GM12878 (cell line): ENCODE results near the gene EFCAB11. TPM values are rescaled to one million over a fixed set of nuclear protein-coding genes. Genes with fewer than 3 reads are reported as not detected.

Source experiments
- ATAC-seq: fragments of 200-7000 bp; cut with Tn5 transposase; 3 replicates; pipeline ENCODE4 v1.9.1; 2020; ENCODE audit warnings: mild to moderate bottlenecking, moderate library complexity
- BruUV-seq: library from RNA; stranded (reverse); fragments of 400-500 nt; replicated peaks from 2 replicates; lab custom pipeline; 2021; lab: Mats Ljungman, UMichigan
- CTCF ChIA-PET: fragments of 300-600 bp; sonication (Branson Sonifier 250); formaldehyde crosslinking; extraction: SDS; loops from one replicate; lab custom pipeline; 2021; ENCODE audit warnings: inconsistent platforms; lab: Yijun Ruan, JAX
- POLR2A ChIA-PET: fragments of 350-600 bp; formaldehyde crosslinking; extraction: SDS; loops from one replicate; lab custom pipeline; 2021; ENCODE audit warnings: inconsistent platforms; lab: Charles Lee
- RAD21 ChIA-PET: fragments of 300-600 bp; sonication (Branson Sonifier 250); formaldehyde crosslinking; loops from one replicate; lab custom pipeline; 2023; ENCODE audit warnings: antibody characterized with exemption; ENCODE audit not compliant: unreplicated experiment; lab: Charles Lee
- SMC1A ChIA-PET: fragments of 300-600 bp; sonication (Branson Sonifier 250); formaldehyde crosslinking; loops from one replicate; lab custom pipeline; 2023; ENCODE audit not compliant: unreplicated experiment, uncharacterized antibody; lab: Charles Lee
- DNase-seq: peaks from one replicate; pipeline ENCODE4 v3.0.0-alpha.2; 2011; ENCODE audit warnings: low read depth, low spot score
- FAIRE-seq: peaks from 3 replicates; lab custom pipeline; 2011; peaks lifted over from hg19 to GRCh38; lab: Jason Lieb, UNC
- H2AFZ ChIP-seq: 2 replicates; pipeline ENCODE4 v1.6.0; 2011; ENCODE audit warnings: low read depth, low read length, control low read depth; ENCODE audit not compliant: control insufficient read depth
- H3K27ac ChIP-seq: 2 replicates; pipeline ENCODE4 v1.5.1; 2011; ENCODE audit warnings: control low read depth; ENCODE audit not compliant: control insufficient read depth, insufficient read depth
- H3K27me3 ChIP-seq, 2 experiments: replicated peaks in 1 of 2; 2 replicates each; pipeline versions ENCODE4 v1.6.0 to v1.6.1; 2011; ENCODE audit warnings: low read length in 1 of 2; ENCODE audit not compliant: control insufficient read depth in 2 of 2, insufficient read depth in 2 of 2
- H3K36me3 ChIP-seq, 2 experiments: 2 replicates each; pipeline ENCODE4 v1.5.1; 2011; ENCODE audit warnings: low read length in 1 of 2; ENCODE audit not compliant: control insufficient read depth in 2 of 2, insufficient read depth in 2 of 2
- H3K4me1 ChIP-seq: 2 replicates; pipeline ENCODE4 v1.6.1; 2011; ENCODE audit warnings: mild to moderate bottlenecking, low read length, moderate library complexity, mixed read lengths; ENCODE audit not compliant: control insufficient read depth, insufficient read depth
- H3K4me2 ChIP-seq: 2 replicates; pipeline ENCODE4 v1.6.0; 2011; ENCODE audit warnings: control low read depth; ENCODE audit not compliant: control insufficient read depth, insufficient read depth
- H3K4me3 ChIP-seq: fragments of 200-600 bp; sonication (generic); 2 replicates; pipeline ENCODE4 v1.5.1; 2016
- H3K79me2 ChIP-seq: 2 replicates; pipeline ENCODE4 v1.6.0; 2011; ENCODE audit warnings: low read length; ENCODE audit not compliant: control insufficient read depth, insufficient read depth
- H3K9ac ChIP-seq: 2 replicates; pipeline ENCODE4 v1.8.0; 2011; ENCODE audit warnings: low read length, control low read depth, mixed read lengths; ENCODE audit not compliant: control insufficient read depth, insufficient read depth
- H3K9me3 ChIP-seq: replicated peaks from 3 replicates; pipeline ENCODE4 v1.5.1; 2011; ENCODE audit warnings: mild to moderate bottlenecking, low read length; ENCODE audit not compliant: control insufficient read depth, insufficient read depth
- H4K20me1 ChIP-seq: 2 replicates; pipeline ENCODE4 v1.6.0; 2011; ENCODE audit not compliant: control insufficient read depth, insufficient read depth
- BCL11A ChIP-seq: IDR thresholded peaks from 2 replicates; pipeline ENCODE4 v1.6.1; 2011; ENCODE audit warnings: low read depth, low read length
- EZH2 ChIP-seq: IDR thresholded peaks from 2 replicates; pipeline ENCODE4 v1.6.1; 2012; ENCODE audit warnings: low read depth, mild to moderate bottlenecking, control low read depth, inconsistent platforms, low read length, borderline replicate concordance; ENCODE audit not compliant: control insufficient read depth
- FOS ChIP-seq: IDR thresholded peaks from 3 replicates; pipeline ENCODE4 v1.6.1; 2011; ENCODE audit warnings: borderline replicate concordance; ENCODE audit not compliant: insufficient read length; ENCODE audit errors: extremely low read depth
- HDAC2 ChIP-seq: fragments of 200-600 bp; sonication (generic); IDR thresholded peaks from 2 replicates; pipeline ENCODE4 v1.6.1; 2017
- KDM1A ChIP-seq: fragments of 200-600 bp; sonication (generic); IDR thresholded peaks from 2 replicates; pipeline ENCODE4 v1.6.1; 2016; ENCODE audit warnings: borderline replicate concordance
- MYB ChIP-seq: fragments of 150-350 bp; IDR thresholded peaks from 2 replicates; pipeline ENCODE4 v1.6.1; 2014; ENCODE audit warnings: mild to moderate bottlenecking, low read depth, low read length, borderline replicate concordance
- RELB ChIP-seq: fragments of 450-650 bp; IDR thresholded peaks from 2 replicates; pipeline ENCODE4 v1.6.1; 2017; ENCODE audit warnings: low read depth, mild to moderate bottlenecking, moderate library complexity
- SIX5 ChIP-seq: IDR thresholded peaks from 2 replicates; pipeline ENCODE4 v1.6.1; 2011; ENCODE audit warnings: mild to moderate bottlenecking, low read depth, low read length, moderate library complexity; ENCODE audit not compliant: severe bottlenecking
- SMARCA5 ChIP-seq: fragments of 450-650 bp; IDR thresholded peaks from 2 replicates; pipeline ENCODE4 v1.6.1; 2017; ENCODE audit warnings: mild to moderate bottlenecking
- SMC3 ChIP-seq: IDR thresholded peaks from 2 replicates; pipeline ENCODE4 v1.6.1; 2011; ENCODE audit warnings: low read length, improper control_type of control experiment, borderline replicate concordance
- SPI1 ChIP-seq: IDR thresholded peaks from 2 replicates; pipeline ENCODE4 v1.6.1; 2011; ENCODE audit warnings: low read depth, mild to moderate bottlenecking, low read length, moderate library complexity, borderline replicate concordance; ENCODE audit not compliant: insufficient read depth
- SUPT20H ChIP-seq: IDR thresholded peaks from 2 replicates; pipeline ENCODE4 v1.6.1; 2011; ENCODE audit warnings: low read depth, mild to moderate bottlenecking, low read length, moderate library complexity, borderline replicate concordance; ENCODE audit not compliant: control insufficient read depth
- TCF3 ChIP-seq: IDR thresholded peaks from 2 replicates; pipeline ENCODE4 v1.6.1; 2012; ENCODE audit warnings: low read depth, mild to moderate bottlenecking, low read length, borderline replicate concordance; ENCODE audit not compliant: insufficient read depth
- ZBED1 ChIP-seq: IDR thresholded peaks from 2 replicates; pipeline ENCODE4 v1.6.1; 2016; ENCODE audit warnings: borderline replicate concordance
- ZNF24 ChIP-seq: fragments of 450-650 bp; IDR thresholded peaks from 2 replicates; pipeline ENCODE4 v1.6.1; 2017; ENCODE audit warnings: antibody characterized with exemption, mild to moderate bottlenecking
- WGBS: methylation state at CpG from one replicate; pipeline ENCODE4 v1.1.6; 2016; ENCODE audit warnings: low lambda C conversion rate; ENCODE audit not compliant: insufficient replicate concordance, insufficient coverage; ENCODE audit errors: missing lambda C conversion rate; 5-methylcytosine and 5-hydroxymethylcytosine counted together
- in situ Hi-C: fragments of 300-500 bp; cut with MboI; formaldehyde crosslinking; loops from 9 replicates; pipeline ENCODE4 v1.14.3; 2018; ENCODE audit warnings: mixed read lengths
- intact Hi-C: fragments of 100-400 bp; cut with micrococcal nuclease; formaldehyde crosslinking; loops from one replicate; pipeline ENCODE4 v1.14.2; 2022; ENCODE audit not compliant: unreplicated experiment
- polyA plus RNA-seq, 11 experiments: library from polyadenylated mRNA; depleted of rRNA in 4 of 11; unstranded in 6 of 11; stranded (reverse) in 5 of 11; fragments of >200 nt; fragmentation: Nextera tagmentation in 4 of 11; fragmentation: Illumina TruSeq in 1 of 11; extraction: Ambion mirVana in 4 of 11; extraction: Trizol in 1 of 11; gene quantifications; 1 replicate in 1 of 11; 2 replicates in 10 of 11; pipeline versions ENCODE4 v1.2.1 to v1.2.3, GENCODE V29; 2011 to 2016; ENCODE audit warnings: inconsistent platforms in 2 of 11, missing spikeins in 2 of 11, low read depth in 1 of 11
- total RNA-seq, 4 experiments: library from RNA; depleted of rRNA in 3 of 4; stranded (reverse); fragments of >200 nt in 3 of 4; fragmentation: Illumina TruSeq in 1 of 4; extraction: Trizol in 1 of 4; gene quantifications; 2 replicates each; pipeline versions ENCODE4 v1.2.1 to v1.2.3, GENCODE V29; 2013 to 2021

The EFCAB11 gene
- total and polyA plus RNA-seq, 10 of the 15 experiments (the other 5 are each of a cell fraction or from before 2014, with no cell fraction given), result 8.6 to 37.4 (median 18.0) TPM

GRCh38 chr14:89870316-89870715, 84.2 kb downstream of the EFCAB11 start:
- H3K9me3 ChIP-seq, result peaks cover 4% of the 10 kb centered on the region; the same call in 2 of the 3 replicates
- no peak overlapping the region for H3K27ac ChIP-seq
- in situ Hi-C loops (no loop called here), intact Hi-C loops (no loop called here)
- WGBS, result 55% methylated on average over 2 of the region's 2 CpGs
- H3K79me2 ChIP-seq, result no peaks in the 10 kb centered on the region
- no peaks in the 10 kb centered on the region for H3K36me3 ChIP-seq
- ATAC-seq (no peak), FAIRE-seq (no peak), DNase-seq (no peak)
- RAD21 ChIA-PET, result no interaction called here
- TF ChIP-seq RELB (no peak), BCL11A (no peak), SMARCA5 (no peak)
- POLR2A ChIA-PET, result no interaction called here
- H3K4me2 ChIP-seq, result no peak overlapping the region
- CTCF ChIA-PET, result interaction anchor here (0.7 kb wide), 1 partner anchor 18 kb away, joined by 4 read pairs; no protein-coding TSS in a partner anchor
- H4K20me1 ChIP-seq, result no peaks in the 10 kb centered on the region
- no peak overlapping the region for H3K4me3 ChIP-seq
- H3K4me1 ChIP-seq, result no peaks in the 10 kb centered on the region
- no peaks in the 10 kb centered on the region for H3K27me3 ChIP-seq
- SMC1A ChIA-PET, result interaction anchor here (0.6 kb wide), 1 partner anchor 1334 kb away, joined by 3 read pairs; no protein-coding TSS in a partner anchor
- no peak overlapping the region for H3K9ac ChIP-seq
- BruUV-seq, result no TSS peak
- no peak overlapping the region for H2AFZ ChIP-seq

- DNase-seq (no peak), FAIRE-seq (no peak), ATAC-seq (no peak)
- 82% methylated on average over 2 of the region's 2 CpGs for WGBS
- intact Hi-C loops, result no loop called here
- no peaks in the 10 kb centered on the region for H3K27me3 ChIP-seq
- H3K4me2 ChIP-seq, result no peak overlapping the region
- no peaks in the 10 kb centered on the region for H4K20me1 ChIP-seq
- ChIA-PET CTCF (interaction anchor here (1.0 kb wide), 2 partner anchors 58 to 70 kb away, joined by 3 to 4 read pairs; no protein-coding TSS in a partner anchor), RAD21 (no interaction called here), POLR2A (no interaction called here), SMC1A (interaction anchor here (0.7 kb wide), 1 partner anchor 362 kb away, joined by 3 read pairs; no protein-coding TSS in a partner anchor)
- H3K79me2 ChIP-seq, result no peaks in the 10 kb centered on the region
- no TSS peak for BruUV-seq
- H3K4me3 ChIP-seq, result no peak overlapping the region
- H3K4me1 ChIP-seq, result no peaks in the 10 kb centered on the region
- H3K9me3 ChIP-seq, result peaks cover 4% of the 10 kb centered on the region; the same call in 2 of the 3 replicates
- no peak overlapping the region for H3K9ac ChIP-seq
- in situ Hi-C loops, result no loop called here
- H3K36me3 ChIP-seq, result no peaks in the 10 kb centered on the region
- H2AFZ ChIP-seq, result no peak overlapping the region
- H3K27ac ChIP-seq, result no peak overlapping the region
- TF ChIP-seq SMC3 (no peak), MYB (no peak), FOS (no peak), EZH2 (no peak), ZBED1 (no peak), TCF3 (no peak), KDM1A (no peak), HDAC2 (no peak), SIX5 (no peak), SUPT20H (no peak), SPI1 (no peak), ZNF24 (no peak)
These were observed 84.9 kb downstream of the EFCAB11 start for GRCh38 chr14:89869606-89870005.
